Right lobe of liver (tissue), 6 donors: ENCODE measurements around the gene HFM1. TPM values are rescaled to one million over a fixed set of nuclear protein-coding genes. Genes with fewer than 3 reads are reported as not detected.
A peak's percentile ranks its signal among the peaks of the same experiment; 100 is the strongest.
"Not testable (repeated sequence)": the region's sequence is repeated elsewhere in the genome, so short reads cannot be mapped to it uniquely, and the experiment has no call there.

Source experiments
- ATAC-seq, 4 donors: fragments of 200-7000 bp; cut with Tn5 transposase; one replicate each; pipeline ENCODE4 v1.9.1; 2020; ENCODE audit warnings: mild to moderate bottlenecking in 4 of 4, moderate library complexity in 4 of 4
- DNase-seq, 3 donors: peaks; one replicate each; pipeline ENCODE4 v3.0.0-alpha.2; 2020
- H3K27ac ChIP-seq, 3 donors: fragments of 200-600 bp; one replicate each; pipeline ENCODE4 v1.8.0; 2022
- H3K27me3 ChIP-seq, 2 donors: fragments of 200-600 bp; one replicate each; pipeline ENCODE4 v1.8.0; 2022
- H3K36me3 ChIP-seq, 4 donors: fragments of 200-600 bp; sonication (generic) in 1 of 4; one replicate each; pipeline versions ENCODE4 v1.5.1 to v1.8.0; 2017 to 2022; ENCODE audit warnings: control low read depth in 1 of 4
- H3K4me1 ChIP-seq, 4 donors: fragments of 200-600 bp; sonication (generic) in 1 of 4; one replicate each; pipeline versions ENCODE4 v1.5.1 to v1.8.0; 2017 to 2022; ENCODE audit warnings: control low read depth in 1 of 4
- H3K4me3 ChIP-seq, 3 donors: fragments of 200-600 bp; one replicate each; pipeline ENCODE4 v1.8.0; 2022
- H3K9me3 ChIP-seq, 4 donors: fragments of 200-600 bp; sonication (generic) in 1 of 4; one replicate each; pipeline versions ENCODE4 v1.5.1 to v1.8.0; 2017 to 2022; ENCODE audit warnings: control low read depth in 1 of 4
- CTCF ChIP-seq, 4 donors: fragments of 200-600 bp in 3 of 4; fragments of 450-650 bp in 1 of 4; IDR thresholded peaks; one replicate each; pipeline versions ENCODE4 v1.5.1 to v1.8.0; 2016 to 2022; ENCODE audit warnings: antibody characterized with exemption in 4 of 4, mild to moderate bottlenecking in 2 of 4
- POLR2A ChIP-seq: fragments of 450-650 bp; IDR thresholded peaks from one replicate; pipeline ENCODE4 v1.6.1; 2017; ENCODE audit warnings: antibody characterized with exemption, mild to moderate bottlenecking
- whole genome bisulfite sequencing: methylation state at CpG from one replicate; pipeline ENCODE4 v1.1.6; 2018; ENCODE audit warnings: low coverage, low lambda C conversion rate; ENCODE audit not compliant: insufficient coverage; ENCODE audit errors: missing lambda C conversion rate; 5-methylcytosine and 5-hydroxymethylcytosine counted together
- intact Hi-C, 2 donors: fragments of 100-400 bp; cut with DNase I; formaldehyde crosslinking; loops; one replicate each; pipeline versions ENCODE4 v1.11.2 to v1.14.1; 2022
- long read RNA-seq: library from polyadenylated mRNA; unstranded; transcript quantifications from one replicate; pipeline ENCODE4 v2.0.0, GENCODE V29; 2019
- total RNA-seq, 6 experiments: library from RNA; depleted of rRNA in 2 of 6; stranded (reverse); fragments of >200 nt in 2 of 6; fragmentation: NEBNext Ultra II Directional in 3 of 6; extraction: Animal tissue kit (Norgen Biotek cat#: 25700) in 3 of 6; gene quantifications; one replicate each; pipeline versions ENCODE4 v1.1.0 to v1.2.4, GENCODE V29; 2016 to 2023
- donor health status: DM: no; HTN: yes; CAD: no.
- donor health status: DM: no; HTN: no; CAD: no.
- donor health status: DM: no; HTN: no; CAD: no.
- donor health status: DM: no; HTN: yes; CAD: no.
- donor health status: DM: no; HTN: yes; CAD: no.

Gene HFM1
- under 1 TPM in 2 of 6 experiments, not detected in 4; 0.07 to 0.35 TPM for total RNA-seq
- long read RNA-seq: 0 reads

DNA sequence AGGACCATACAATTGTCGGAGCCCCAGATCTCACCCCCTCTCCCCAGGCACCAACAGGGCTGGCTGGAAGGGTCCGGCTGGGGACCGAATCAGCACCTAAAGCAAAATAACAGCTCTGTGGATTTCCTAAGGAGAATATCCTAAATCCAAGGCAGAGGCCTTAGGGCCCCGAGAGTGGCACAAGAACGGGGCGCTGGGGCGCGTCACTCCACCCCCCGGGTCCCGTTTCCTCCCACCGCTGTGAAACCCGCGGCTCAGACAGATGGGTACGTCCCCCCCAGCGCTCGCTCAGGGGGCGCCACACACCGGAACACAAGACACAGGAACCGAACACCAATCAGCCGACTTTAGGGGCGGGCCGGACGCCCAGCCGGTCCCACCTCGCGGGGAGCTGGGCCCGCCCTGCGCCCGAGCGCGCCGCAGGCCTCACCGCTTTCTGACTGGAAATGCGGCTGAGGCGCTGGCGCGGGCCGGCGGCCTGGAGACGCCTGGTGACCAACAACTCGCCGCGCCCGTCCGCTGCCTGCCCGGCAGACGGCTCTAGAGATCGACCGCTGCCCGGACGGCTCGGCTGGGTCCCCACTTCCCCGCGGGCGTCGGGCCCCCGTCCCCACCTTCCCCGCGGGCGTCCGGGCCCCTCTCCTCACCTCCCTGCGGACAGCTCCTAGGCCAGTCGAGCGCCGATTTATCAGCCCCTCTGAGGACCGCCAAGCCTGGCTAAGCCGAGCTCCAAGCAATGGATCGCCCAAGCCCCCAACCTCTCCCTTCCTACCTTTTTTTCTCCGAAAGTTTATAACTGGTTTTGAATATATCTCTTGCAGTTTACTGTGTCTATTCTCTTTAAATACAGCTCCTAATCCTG lies at the start of gene HFM1:
TSS of gene HFM1 (minus strand) at position 687 of the 862 bp plus-strand sequence. CDS start 3,755 bp downstream, outside the sequence.
- Histone ChIP-seq H3K27ac (peak within 1 kb of the TSS in 1 of 3 donors; percentile 64), H3K4me1 (peaks cover 0 to 12% (median 0%) of the 10 kb centered on the region in 4 donors), H3K27me3 (peaks cover 0 to 12% of the 10 kb centered on the region in 2 donors), H3K36me3 (no peaks in the 10 kb centered on the region), H3K9me3 (no peaks in the 10 kb centered on the region), H3K4me3 (peak within 1 kb of the TSS; percentile 38 to 52 (median 42))
- intact Hi-C loops: no loop called here
- TF ChIP-seq POLR2A: no peak
- TF ChIP-seq CTCF (IDR thresholded peaks at IDR 0.05): peak in 1 of 4 donors; percentile 5
- DNase-seq (peak; percentile 61 to 80 (median 69)), ATAC-seq (peak; percentile 94 to 98 (median 96))
- WGBS: 2% methylated on average over 20 of the region's 69 CpGs

DNA sequence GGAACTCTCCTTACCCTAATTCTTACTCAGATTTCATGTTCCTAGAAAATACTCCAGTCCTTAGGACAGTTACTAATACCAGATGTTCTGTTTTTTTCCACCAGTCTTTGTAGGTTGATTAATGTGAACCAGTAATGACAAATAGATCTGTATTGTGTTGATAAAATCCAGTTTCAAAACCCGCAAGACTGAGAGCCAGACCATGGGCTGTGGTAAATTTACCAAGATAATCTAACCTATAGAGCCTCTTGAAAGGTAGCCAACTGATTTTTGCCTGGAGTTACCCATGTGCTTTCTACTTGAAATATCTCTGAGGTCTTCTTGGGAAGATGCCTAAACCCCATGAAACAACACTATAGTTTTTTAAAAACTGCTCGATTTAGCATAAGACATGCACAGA lies 49.5 kb upstream of the HFM1 start:
- intact Hi-C loops: no loop called here
- ATAC-seq (no peak), DNase-seq (no peak)
- Histone ChIP-seq H3K4me3 (no peak overlapping the region), H3K4me1 (no peaks in the 10 kb centered on the region), H3K36me3 (no peaks in the 10 kb centered on the region), H3K27me3 (no peaks in the 10 kb centered on the region), H3K9me3 (no peaks in the 10 kb centered on the region), H3K27ac (no peak overlapping the region)
- WGBS: 40% methylated on average over 1 of the region's 2 CpGs
- TF ChIP-seq CTCF (IDR thresholded peaks at IDR 0.05) (no peak), POLR2A (no peak)

DNA sequence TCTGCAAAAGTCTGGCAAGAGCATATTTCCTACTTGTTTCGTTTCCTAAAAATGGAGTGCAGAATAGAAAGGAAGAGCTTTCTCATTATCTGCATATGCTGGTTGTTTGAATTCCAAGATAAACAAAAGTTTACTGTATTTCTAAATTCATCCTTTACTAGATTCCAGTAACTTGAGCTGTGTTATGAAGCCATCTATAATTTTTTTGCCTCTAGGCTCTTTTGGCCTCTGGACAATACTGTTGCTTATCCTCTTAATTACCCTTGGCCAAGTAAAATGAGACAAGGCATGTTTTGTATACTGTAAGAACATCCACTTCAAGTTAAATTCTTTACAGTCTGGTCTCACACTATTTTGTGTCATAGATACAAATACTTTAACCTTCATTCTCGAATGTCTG lies 45.6 kb upstream of the HFM1 start:
- WGBS: 40% methylated on average over 2 of the region's 2 CpGs
- ATAC-seq (no peak), DNase-seq (no peak)
- Histone ChIP-seq H3K9me3 (no peaks in the 10 kb centered on the region), H3K27me3 (no peaks in the 10 kb centered on the region), H3K36me3 (no peaks in the 10 kb centered on the region), H3K4me1 (no peaks in the 10 kb centered on the region), H3K27ac (no peak overlapping the region), H3K4me3 (no peak overlapping the region)
- TF ChIP-seq CTCF (IDR thresholded peaks at IDR 0.05) (no peak), POLR2A (no peak)
- intact Hi-C loops: no loop called here

DNA sequence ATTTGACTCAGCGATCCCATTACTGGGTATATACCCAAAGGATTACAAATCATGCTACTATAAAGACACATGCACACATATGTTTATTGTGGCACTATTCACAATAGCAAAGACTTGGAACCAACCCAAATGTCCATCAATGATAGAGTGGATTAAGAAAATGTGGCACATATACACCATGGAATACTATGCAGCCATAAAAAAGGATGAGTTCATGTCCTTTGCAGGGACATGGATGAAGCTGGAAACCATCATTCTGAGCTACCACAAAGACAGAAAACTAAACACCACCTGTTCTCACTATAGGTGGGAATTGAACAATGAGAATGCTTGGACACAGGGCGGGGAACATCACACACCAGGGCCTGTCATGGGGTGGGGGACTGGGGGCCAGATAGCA lies 43.1 kb upstream of the HFM1 start:
- H3K36me3 ChIP-seq, DNase-seq, H3K4me1 ChIP-seq, H3K27me3 ChIP-seq, ATAC-seq, H3K27ac ChIP-seq, H3K9me3 ChIP-seq, intact Hi-C loops, H3K4me3 ChIP-seq: not testable (repeated sequence)
- 90% methylated on average over 2 of the region's 2 CpGs for WGBS

DNA sequence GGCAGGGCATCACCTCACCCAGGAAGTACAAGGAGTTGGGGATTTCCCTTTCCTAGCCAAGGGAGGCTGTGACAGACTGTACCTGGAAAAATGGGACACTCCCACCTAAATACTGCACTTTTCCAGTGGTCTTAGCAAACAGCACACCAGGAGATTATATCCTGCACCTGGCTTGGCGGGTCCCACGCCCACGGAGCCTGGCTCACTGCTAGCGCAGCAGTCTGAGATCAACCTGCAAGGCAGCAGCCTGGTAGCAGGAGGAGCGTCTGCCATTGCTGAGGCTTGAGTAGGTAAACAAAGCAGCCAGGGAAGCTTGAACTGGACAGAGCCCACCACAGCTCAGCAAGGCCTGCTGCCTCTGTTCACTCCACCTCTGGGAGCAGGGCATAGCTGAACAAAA lies 37.3 kb upstream of the HFM1 start:
- H3K27me3 ChIP-seq, DNase-seq, H3K9me3 ChIP-seq, H3K4me3 ChIP-seq, ATAC-seq, H3K36me3 ChIP-seq, H3K4me1 ChIP-seq, intact Hi-C loops, H3K27ac ChIP-seq: not testable (repeated sequence)
- 80% methylated on average over 3 of the region's 5 CpGs for WGBS
